ENCODE data around the gene YIPF5.

GRCh38 chr5:144133050-144133633 lies 37.3 kb downstream of the YIPF5 start:
- TF ChIP-seq PPARA (CRISPR knock-in tag; IDR thresholded peaks at IDR 0.05; ENCODE audit: borderline replicate concordance) (no peak), ESRRG (CRISPR knock-in tag; IDR thresholded peaks at IDR 0.05) (no peak), TSHZ2 (CRISPR knock-in tag; IDR thresholded peaks at IDR 0.05) (no peak), PATZ1 (CRISPR knock-in tag; IDR thresholded peaks at IDR 0.05; ENCODE audit: borderline replicate concordance) (no peak), ZNF70 (CRISPR knock-in tag; IDR thresholded peaks at IDR 0.05) (no peak), RARB (CRISPR knock-in tag; IDR thresholded peaks at IDR 0.05) (no peak), ZC3H10 (CRISPR knock-in tag; IDR thresholded peaks at IDR 0.05) (no peak), CSDC2 (CRISPR knock-in tag; IDR thresholded peaks at IDR 0.05) (no peak), CREB5 (CRISPR knock-in tag; IDR thresholded peaks at IDR 0.05; ENCODE audit: low read depth) (no peak), ISL1 (CRISPR knock-in tag; IDR thresholded peaks at IDR 0.05) (no peak)
